Transverse colon (tissue), 4 donors: ENCODE measurements around the gene SLC7A8. TPM values are rescaled to one million over a fixed set of nuclear protein-coding genes. Genes with fewer than 3 reads are reported as not detected.

Source experiments
- DNase-seq: peaks from one replicate; pipeline ENCODE4 v3.0.0-alpha.2; 2019
- H3K27ac ChIP-seq, 4 donors: fragments of 200-600 bp; sonication (generic); 2 replicates each; pipeline ENCODE4 v1.5.1; 2016 to 2018; ENCODE audit warnings: inconsistent platforms in 4 of 4
- H3K27me3 ChIP-seq: fragments of 200-600 bp; sonication (generic); 2 replicates; pipeline ENCODE4 v1.5.1; 2017; ENCODE audit warnings: inconsistent platforms
- H3K36me3 ChIP-seq, 4 donors: fragments of 200-600 bp; sonication (generic); 2 replicates each; pipeline ENCODE4 v1.5.1; 2017 to 2019; ENCODE audit warnings: inconsistent platforms in 4 of 4
- H3K4me1 ChIP-seq, 4 donors: fragments of 200-600 bp; sonication (generic); 2 replicates each; pipeline ENCODE4 v1.5.1; 2017 to 2020; ENCODE audit warnings: inconsistent platforms in 4 of 4
- H3K4me3 ChIP-seq, 4 donors: fragments of 200-600 bp; sonication (generic); 1 replicate in 1 of 4; 2 replicates in 3 of 4; pipeline versions ENCODE4 v1.5.1 to v1.6.1; 2017 to 2019; ENCODE audit warnings: inconsistent platforms in 4 of 4
- H3K9me3 ChIP-seq, 2 donors: fragments of 200-600 bp; sonication (generic); 2 replicates each; pipeline ENCODE4 v1.5.1; 2017 to 2019; ENCODE audit warnings: inconsistent platforms in 2 of 2
- CTCF ChIP-seq, 5 experiments: fragments of 200-600 bp in 3 of 5; fragments of 450-650 bp in 2 of 5; sonication (generic) in 3 of 5; IDR thresholded peaks; 1 replicate in 2 of 5; 2 replicates in 3 of 5; pipeline ENCODE4 v1.5.1; 2016 to 2017; ENCODE audit warnings: antibody characterized with exemption in 5 of 5, inconsistent platforms in 3 of 5, mild to moderate bottlenecking in 2 of 5, moderate library complexity in 1 of 5
- EP300 ChIP-seq: sonication (generic); formaldehyde crosslinking; IDR thresholded peaks from one replicate; pipeline ENCODE4 v1.6.1; 2017; ENCODE audit warnings: antibody characterized with exemption, low read depth
- POLR2A ChIP-seq: fragments of 450-650 bp; IDR thresholded peaks from one replicate; pipeline ENCODE4 v1.6.1; 2016; ENCODE audit warnings: antibody characterized with exemption, mild to moderate bottlenecking, moderate library complexity
- POLR2AphosphoS5 ChIP-seq, 3 donors: sonication (generic); formaldehyde crosslinking; IDR thresholded peaks; one replicate each; pipeline ENCODE4 v1.6.1; 2016; ENCODE audit warnings: antibody characterized with exemption in 3 of 3
- WGBS, 2 donors: methylation state at CpG; one replicate each; pipeline ENCODE4 v1.1.5; 2018; ENCODE audit warnings: low coverage in 1 of 2; 5-methylcytosine and 5-hydroxymethylcytosine counted together
- in situ Hi-C, 4 donors: fragments of 200-750 bp; cut with MboI; loops; one replicate each; pipeline versions ENCODE4 v1.15.0 to v1.15.1; 2017; ENCODE audit warnings: low sequenced_read_pairs in 3 of 4, low pct_ligation_motif_present in 1 of 4, low pct_unique_long_range_greater_than_20kb in 1 of 4
- intact Hi-C: fragments of 100-400 bp; cut with DNase I; formaldehyde crosslinking; loops from one replicate; pipeline ENCODE4 v1.15.1; 2023; ENCODE audit warnings: low total_unique reads
- total RNA-seq, 4 donors: library from RNA; depleted of rRNA; stranded (reverse); fragments of >200 nt; gene quantifications; one replicate each; pipeline ENCODE4 v1.1.0, GENCODE V29; 2016

The SLC7A8 gene
- total RNA-seq, 4 donors from 2014 or later: 5.2 to 29.1 (median 14.2) TPM

- no peak for TF ChIP-seq EP300
- TF ChIP-seq POLR2A: no peak
- TF ChIP-seq POLR2AphosphoS5 (IDR thresholded peaks at IDR 0.05): no peak
- TF ChIP-seq CTCF (IDR thresholded peaks at IDR 0.05): no peak
- in situ Hi-C loops: loop anchor here in 3 of 4 donors (25.0 kb wide), 1 partner anchor 173 kb away; the partner anchor contains the start of gene HOMEZ (in 3 of the 3)
- no peaks in the 10 kb centered on the region for H3K36me3 ChIP-seq
- no peaks in the 10 kb centered on the region for H3K9me3 ChIP-seq
- peaks cover 0 to 2% (median 0%) of the 10 kb centered on the region in 4 donors for H3K4me1 ChIP-seq
- no peak overlapping the region for H3K4me3 ChIP-seq
- DNase-seq: no peak
- 40 to 77% methylated on average over 1 to 4 of the region's 4 CpGs for WGBS, 2 donors
- peaks cover 29% of the 10 kb centered on the region for H3K27me3 ChIP-seq
- H3K27ac ChIP-seq: no peak overlapping the region
- intact Hi-C loops: no loop called here
These were observed 68.8 kb downstream of the SLC7A8 start for GRCh38 chr14:23114669-23115038.

DNA sequence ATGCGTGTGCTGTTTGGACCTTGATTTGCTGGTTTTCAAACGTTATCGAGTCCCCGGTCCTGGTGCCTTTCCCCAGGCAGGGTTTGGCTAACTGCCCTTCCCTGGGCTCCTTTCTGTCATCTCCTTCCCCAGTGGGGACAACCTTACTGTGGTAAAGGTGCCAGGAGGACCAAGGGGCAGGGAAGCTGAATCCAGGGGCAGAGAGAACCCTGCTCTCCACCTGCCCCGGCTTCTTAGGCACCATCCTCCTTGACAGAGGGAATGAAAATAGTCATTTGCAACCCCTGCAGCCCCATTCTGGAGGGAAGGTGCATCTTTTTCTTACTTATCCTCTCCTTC lies 69.4 kb downstream of the SLC7A8 start:
- Histone ChIP-seq H3K9me3 (no peaks in the 10 kb centered on the region), H3K36me3 (no peaks in the 10 kb centered on the region), H3K4me3 (no peak overlapping the region), H3K27ac (no peak overlapping the region), H3K27me3 (peaks cover 29% of the 10 kb centered on the region), H3K4me1 (no peaks in the 10 kb centered on the region)
- 82% methylated on average over 5 of the region's 5 CpGs; no CpG with 5 or more reads in 1 of the 2 donors for WGBS, 2 donors
- TF ChIP-seq EP300: no peak
- no peak for TF ChIP-seq POLR2A
- TF ChIP-seq CTCF (IDR thresholded peaks at IDR 0.05): no peak
- TF ChIP-seq POLR2AphosphoS5 (IDR thresholded peaks at IDR 0.05): no peak
- intact Hi-C loops: no loop called here
- DNase-seq: no peak
- in situ Hi-C loops: loop anchor here in 3 of 4 donors (25.0 kb wide), 1 partner anchor 173 kb away; the partner anchor contains the start of gene HOMEZ (in 3 of the 3)

DNA sequence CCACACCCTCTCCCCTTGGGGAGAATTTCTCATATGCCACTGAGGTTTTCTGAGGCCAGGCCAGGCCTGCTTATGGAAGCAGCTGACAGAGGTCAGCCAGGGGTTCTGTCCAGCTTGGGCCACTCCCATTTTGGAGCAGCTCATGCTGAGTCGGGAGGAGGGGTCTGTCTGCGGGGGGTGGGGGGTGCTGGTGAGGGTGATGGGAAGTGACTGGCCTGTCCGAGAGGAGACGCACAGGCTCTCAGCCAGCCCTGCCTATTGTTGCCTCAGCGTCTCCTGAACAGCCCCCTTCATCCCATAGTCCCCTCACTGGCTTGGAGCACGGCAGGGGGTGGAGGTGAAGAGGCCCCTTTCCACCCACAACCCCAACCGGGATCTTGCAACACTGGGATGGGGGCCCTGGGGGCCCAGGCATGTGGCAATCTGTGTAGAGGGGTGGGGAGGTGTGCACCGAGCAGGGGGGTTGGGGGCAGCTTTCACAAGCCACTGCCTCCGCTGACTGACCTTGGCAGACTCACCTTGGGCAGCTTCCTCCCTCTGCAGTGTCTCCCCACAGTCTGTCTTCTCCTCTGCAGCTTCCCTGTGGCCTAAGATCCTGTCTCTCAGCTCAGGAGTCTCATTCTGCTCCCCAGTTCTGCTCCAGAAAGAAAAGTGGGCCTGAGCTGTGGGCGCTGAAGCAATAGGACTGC lies 69.9 kb downstream of the SLC7A8 start:
- DNase-seq: no peak
- TF ChIP-seq CTCF (IDR thresholded peaks at IDR 0.05) (no peak), POLR2AphosphoS5 (IDR thresholded peaks at IDR 0.05) (no peak), POLR2A (no peak), EP300 (no peak)
- peaks cover 29% of the 10 kb centered on the region for H3K27me3 ChIP-seq
- H3K4me3 ChIP-seq: no peak overlapping the region
- intact Hi-C loops (no loop called here), in situ Hi-C loops (loop anchor here in 3 of 4 donors (25.0 kb wide), 1 partner anchor 174 kb away; the partner anchor contains the start of gene HOMEZ (in 3 of the 3))
- 68% methylated on average over 7 of the region's 10 CpGs; no CpG with 5 or more reads in 1 of the 2 donors for WGBS, 2 donors
- no peaks in the 10 kb centered on the region for H3K4me1 ChIP-seq
- no peak overlapping the region for H3K27ac ChIP-seq
- no peaks in the 10 kb centered on the region for H3K9me3 ChIP-seq
- H3K36me3 ChIP-seq: no peaks in the 10 kb centered on the region

DNA sequence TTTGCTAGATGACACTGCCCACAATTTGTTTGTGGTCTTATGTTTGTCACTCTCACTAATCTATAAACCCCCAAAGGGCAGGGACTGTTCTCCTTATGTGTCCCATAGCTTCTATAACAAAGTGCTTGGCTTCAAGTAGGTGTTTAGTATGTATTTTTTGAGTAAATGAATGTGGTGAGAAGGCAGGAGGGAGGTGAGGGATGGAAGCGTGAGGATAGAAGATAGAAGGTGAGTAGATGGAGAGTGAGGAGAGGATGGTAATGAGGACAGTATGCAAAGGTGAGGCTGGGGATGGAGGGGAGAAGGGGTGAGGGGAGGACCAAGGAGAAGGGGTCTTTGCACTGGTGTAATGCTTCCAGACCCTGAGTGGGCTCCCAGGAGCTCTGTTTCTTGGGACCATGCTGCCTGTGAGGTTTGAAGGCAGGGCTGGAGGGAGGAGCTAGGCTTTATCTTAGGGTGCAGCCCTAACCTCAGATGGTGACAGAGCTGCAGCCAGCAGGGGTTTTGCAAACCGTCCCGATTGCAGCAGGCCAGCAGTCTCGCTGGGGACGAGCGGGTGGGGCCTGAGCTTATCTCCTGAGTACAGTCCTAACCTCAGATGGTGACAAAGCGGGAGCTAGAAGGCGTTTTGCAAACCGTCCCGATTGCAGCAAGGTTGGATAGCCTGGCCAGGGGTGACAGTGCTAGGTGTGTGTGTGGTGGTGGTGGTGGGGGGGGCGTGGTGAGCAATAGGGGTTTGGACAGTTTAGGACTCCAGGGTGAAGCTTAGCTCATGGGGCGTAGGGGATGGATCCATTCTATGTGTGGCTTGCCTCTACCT lies 70.9 kb downstream of the SLC7A8 start:
- no peaks in the 10 kb centered on the region for H3K9me3 ChIP-seq
- WGBS, 2 donors: 46 to 100% methylated on average over 1 to 12 of the region's 12 CpGs
- H3K36me3 ChIP-seq: no peaks in the 10 kb centered on the region
- in situ Hi-C loops: loop anchor here in 3 of 4 donors (25.0 kb wide), 1 partner anchor 175 kb away; the partner anchor contains the start of gene HOMEZ (in 3 of the 3)
- no peak for TF ChIP-seq POLR2AphosphoS5 (IDR thresholded peaks at IDR 0.05)
- TF ChIP-seq CTCF (IDR thresholded peaks at IDR 0.05): no peak
- TF ChIP-seq EP300: no peak
- TF ChIP-seq POLR2A: no peak
- DNase-seq: no peak
- intact Hi-C loops: no loop called here
- no peak overlapping the region for H3K4me3 ChIP-seq
- H3K4me1 ChIP-seq: no peaks in the 10 kb centered on the region
- H3K27me3 ChIP-seq: peaks cover 29% of the 10 kb centered on the region
- no peak overlapping the region for H3K27ac ChIP-seq
